Astrocyte (in vitro differentiated cells and primary cell): Measurements from ENCODE around the gene ADGRE1. TPM values are rescaled to one million over a fixed set of nuclear protein-coding genes. Genes with fewer than 3 reads are reported as not detected.

Source experiments
- DNase-seq: peaks from one replicate; pipeline ENCODE4 v3.0.0-alpha.2; 2010; ENCODE audit warnings: low read depth
- FAIRE-seq: peaks from 2 replicates; lab custom pipeline; 2011; peaks lifted over from hg19 to GRCh38; lab: Jason Lieb, UNC
- H2AFZ ChIP-seq: 2 replicates; pipeline ENCODE4 v1.6.0; 2012; ENCODE audit warnings: low read depth, low read length, inconsistent platforms
- H3K27ac ChIP-seq: 2 replicates; pipeline ENCODE4 v1.5.1; 2011; ENCODE audit warnings: low read depth, low read length, inconsistent platforms
- H3K27me3 ChIP-seq: 2 replicates; pipeline ENCODE4 v1.6.0; 2011; ENCODE audit warnings: low read length, inconsistent platforms; ENCODE audit not compliant: insufficient read depth
- H3K36me3 ChIP-seq: 2 replicates; pipeline ENCODE4 v1.5.1; 2011; ENCODE audit warnings: low read length, inconsistent platforms; ENCODE audit not compliant: insufficient read depth
- H3K4me1 ChIP-seq: 2 replicates; pipeline ENCODE4 v1.5.1; 2011; ENCODE audit warnings: low read length, inconsistent platforms; ENCODE audit not compliant: insufficient read depth
- H3K4me2 ChIP-seq: 2 replicates; pipeline ENCODE4 v1.6.0; 2012; ENCODE audit warnings: low read length, inconsistent platforms
- H3K4me3 ChIP-seq: 2 replicates; pipeline ENCODE4 v1.5.1; 2011; ENCODE audit warnings: low read depth, mild to moderate bottlenecking, low read length, inconsistent platforms; ENCODE audit not compliant: insufficient read depth
- H3K79me2 ChIP-seq: 2 replicates; pipeline ENCODE4 v1.6.0; 2012; ENCODE audit warnings: mild to moderate bottlenecking, low read length, inconsistent platforms; ENCODE audit not compliant: insufficient read depth
- H3K9ac ChIP-seq: 2 replicates; pipeline ENCODE4 v1.6.0; 2012; ENCODE audit warnings: mild to moderate bottlenecking, low read length, inconsistent platforms
- H3K9me3 ChIP-seq: 2 replicates; pipeline ENCODE4 v1.5.1; 2012; ENCODE audit warnings: low read depth, mild to moderate bottlenecking, low read length, inconsistent platforms; ENCODE audit not compliant: insufficient read depth
- H4K20me1 ChIP-seq: 2 replicates; pipeline ENCODE4 v1.6.0; 2012; ENCODE audit warnings: low read length, inconsistent platforms; ENCODE audit not compliant: insufficient read depth
- H3K27ac Mint-ChIP-seq: one replicate; pipeline ENCODE4 v1.8.0; 2021; ENCODE audit warnings: mild to moderate bottlenecking, mixed read lengths; ENCODE audit not compliant: unreplicated experiment
- H3K27me3 Mint-ChIP-seq: one replicate; pipeline ENCODE4 v1.8.0; 2021; ENCODE audit warnings: low read depth, mixed read lengths; ENCODE audit not compliant: unreplicated experiment
- H3K36me3 Mint-ChIP-seq: one replicate; pipeline ENCODE4 v1.8.0; 2021; ENCODE audit warnings: low read depth, mixed read lengths; ENCODE audit not compliant: unreplicated experiment
- H3K4me1 Mint-ChIP-seq: one replicate; pipeline ENCODE4 v1.8.0; 2021; ENCODE audit warnings: low read depth, mixed read lengths; ENCODE audit not compliant: unreplicated experiment
- H3K4me3 Mint-ChIP-seq: one replicate; pipeline ENCODE4 v1.8.0; 2021; ENCODE audit warnings: mild to moderate bottlenecking, moderate library complexity, mixed read lengths; ENCODE audit not compliant: unreplicated experiment
- H3K9me3 Mint-ChIP-seq: one replicate; pipeline ENCODE4 v1.8.0; 2021; ENCODE audit warnings: mild to moderate bottlenecking, mixed read lengths; ENCODE audit not compliant: unreplicated experiment
- EZH2 ChIP-seq: IDR thresholded peaks from 2 replicates; pipeline ENCODE4 v1.6.1; 2012; ENCODE audit warnings: mild to moderate bottlenecking, low read length, inconsistent platforms; ENCODE audit not compliant: insufficient read depth
- total RNA-seq: library from RNA; stranded (reverse); gene quantifications from 2 replicates; pipeline ENCODE4 v1.2.1, GENCODE V29; 2021
- TF ChIP-seq, protein P1 (sequence below): IDR thresholded peaks from 2 replicates; pipeline ENCODE4 v1.5.1; 2011; ENCODE audit warnings: low read depth, mild to moderate bottlenecking, inconsistent platforms, low read length, moderate library complexity; ENCODE audit not compliant: insufficient read depth

Gene ADGRE1
- total RNA-seq, 1 donor from 2014 or later = not detected

GRCh38 chr19:6970443-6970842 lies 83.1 kb downstream of the ADGRE1 start:
- Histone ChIP-seq H3K36me3 (no peaks in the 10 kb centered on the region), H3K9ac (no peak overlapping the region), H3K27me3 (no peaks in the 10 kb centered on the region), H3K9me3 (peaks cover 6% of the 10 kb centered on the region), H3K4me1 (no peaks in the 10 kb centered on the region), H2AFZ (no peak overlapping the region), H4K20me1 (no peaks in the 10 kb centered on the region), H3K27ac (no peak overlapping the region), H3K79me2 (no peaks in the 10 kb centered on the region), H3K4me3 (no peak overlapping the region), H3K4me2 (no peak overlapping the region)
- peaks cover 22% of the 10 kb centered on the region for H3K9me3 Mint-ChIP-seq
- FAIRE-seq (no peak), DNase-seq (no peak)
- peaks cover 2% of the 10 kb centered on the region for H3K36me3 Mint-ChIP-seq
- no peak overlapping the region for H3K27ac Mint-ChIP-seq
- no peak overlapping the region for H3K4me3 Mint-ChIP-seq
- TF ChIP-seq, protein P1, sequence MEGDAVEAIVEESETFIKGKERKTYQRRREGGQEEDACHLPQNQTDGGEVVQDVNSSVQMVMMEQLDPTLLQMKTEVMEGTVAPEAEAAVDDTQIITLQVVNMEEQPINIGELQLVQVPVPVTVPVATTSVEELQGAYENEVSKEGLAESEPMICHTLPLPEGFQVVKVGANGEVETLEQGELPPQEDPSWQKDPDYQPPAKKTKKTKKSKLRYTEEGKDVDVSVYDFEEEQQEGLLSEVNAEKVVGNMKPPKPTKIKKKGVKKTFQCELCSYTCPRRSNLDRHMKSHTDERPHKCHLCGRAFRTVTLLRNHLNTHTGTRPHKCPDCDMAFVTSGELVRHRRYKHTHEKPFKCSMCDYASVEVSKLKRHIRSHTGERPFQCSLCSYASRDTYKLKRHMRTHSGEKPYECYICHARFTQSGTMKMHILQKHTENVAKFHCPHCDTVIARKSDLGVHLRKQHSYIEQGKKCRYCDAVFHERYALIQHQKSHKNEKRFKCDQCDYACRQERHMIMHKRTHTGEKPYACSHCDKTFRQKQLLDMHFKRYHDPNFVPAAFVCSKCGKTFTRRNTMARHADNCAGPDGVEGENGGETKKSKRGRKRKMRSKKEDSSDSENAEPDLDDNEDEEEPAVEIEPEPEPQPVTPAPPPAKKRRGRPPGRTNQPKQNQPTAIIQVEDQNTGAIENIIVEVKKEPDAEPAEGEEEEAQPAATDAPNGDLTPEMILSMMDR = no peak
- no peak for TF ChIP-seq EZH2
- no peaks in the 10 kb centered on the region for H3K4me1 Mint-ChIP-seq
- H3K27me3 Mint-ChIP-seq = no peaks in the 10 kb centered on the region

DNA sequence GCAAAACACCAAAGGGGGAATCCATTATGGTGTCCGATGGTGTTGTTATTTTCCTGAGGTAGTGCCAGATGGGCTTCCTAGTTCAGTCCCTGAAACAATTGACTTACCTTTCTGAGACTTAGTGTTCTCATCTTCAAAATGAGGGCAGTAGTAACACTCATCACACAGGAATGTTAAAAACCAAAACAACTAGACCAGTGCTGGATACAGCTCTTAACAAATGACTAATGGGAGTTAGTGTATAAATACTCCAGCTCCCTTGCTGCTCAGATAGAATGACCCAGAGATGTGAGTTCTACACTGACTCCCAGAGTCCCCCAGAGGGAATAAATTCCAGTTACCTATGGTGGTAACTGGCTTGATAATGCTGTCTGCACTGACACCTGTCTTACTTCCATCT lies 84.0 kb downstream of the ADGRE1 start:
- FAIRE-seq (no peak), DNase-seq (no peak)
- Mint-ChIP-seq H3K27ac (no peak overlapping the region), H3K4me1 (no peaks in the 10 kb centered on the region), H3K4me3 (no peak overlapping the region), H3K9me3 (peaks cover 25% of the 10 kb centered on the region), H3K36me3 (peaks cover 2% of the 10 kb centered on the region), H3K27me3 (no peaks in the 10 kb centered on the region)
- H3K27me3 ChIP-seq = no peaks in the 10 kb centered on the region
- no peak overlapping the region for H3K27ac ChIP-seq
- H3K4me2 ChIP-seq = no peak overlapping the region
- H3K4me1 ChIP-seq = no peaks in the 10 kb centered on the region
- peaks cover 6% of the 10 kb centered on the region for H3K9me3 ChIP-seq
- no peak for TF ChIP-seq EZH2
- TF ChIP-seq, protein P1 = no peak
- no peaks in the 10 kb centered on the region for H4K20me1 ChIP-seq
- no peaks in the 10 kb centered on the region for H3K79me2 ChIP-seq
- no peaks in the 10 kb centered on the region for H3K36me3 ChIP-seq
- peak overlapping the region; percentile 5 for H3K4me3 ChIP-seq
- H3K9ac ChIP-seq = no peak overlapping the region
- no peak overlapping the region for H2AFZ ChIP-seq

DNA sequence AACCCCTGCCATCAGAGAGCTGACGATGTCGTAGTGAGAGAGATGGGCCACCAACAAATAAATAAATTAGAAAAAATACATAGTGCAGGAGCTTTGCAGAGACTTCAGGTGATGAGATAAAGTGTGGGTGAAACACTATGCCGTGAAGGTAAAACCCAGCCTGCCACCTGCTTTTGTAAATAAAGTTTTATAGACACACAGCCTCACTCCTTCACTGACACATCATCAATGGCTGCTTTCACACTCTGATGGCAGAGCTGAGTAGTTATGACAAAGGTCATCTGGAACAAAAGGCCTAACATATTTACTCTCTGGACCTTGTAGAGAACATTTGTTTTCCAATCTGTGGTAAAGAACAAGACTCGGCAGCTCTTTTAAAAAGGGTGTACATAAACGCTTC lies 88.8 kb downstream of the ADGRE1 start:
- Mint-ChIP-seq H3K27me3 (no peaks in the 10 kb centered on the region), H3K27ac (no peak overlapping the region), H3K4me3 (no peak overlapping the region), H3K9me3 (peaks cover 19% of the 10 kb centered on the region), H3K36me3 (no peaks in the 10 kb centered on the region), H3K4me1 (no peaks in the 10 kb centered on the region)
- DNase-seq = no peak
- Histone ChIP-seq H3K79me2 (no peaks in the 10 kb centered on the region), H3K9ac (no peak overlapping the region), H4K20me1 (no peaks in the 10 kb centered on the region), H3K4me1 (no peaks in the 10 kb centered on the region), H3K36me3 (no peaks in the 10 kb centered on the region), H3K9me3 (peaks cover 3% of the 10 kb centered on the region), H3K27me3 (no peaks in the 10 kb centered on the region), H2AFZ (no peak overlapping the region), H3K27ac (no peak overlapping the region), H3K4me3 (no peak overlapping the region), H3K4me2 (no peak overlapping the region)
- TF ChIP-seq, protein P1 = no peak
- TF ChIP-seq EZH2 = no peak
- no peak for FAIRE-seq
